Astrocyte (in vitro differentiated cells and primary cell): ENCODE measurements around the gene FGGY. TPM values are rescaled to one million over a fixed set of nuclear protein-coding genes. Genes with fewer than 3 reads are reported as not detected.
A peak's percentile ranks its signal among the peaks of the same experiment; 100 is the strongest.

Source experiments
- DNase-seq: peaks from one replicate; pipeline ENCODE4 v3.0.0-alpha.2; 2010; ENCODE audit warnings: low read depth
- FAIRE-seq: peaks from 2 replicates; lab custom pipeline; 2011; peaks lifted over from hg19 to GRCh38; lab: Jason Lieb, UNC
- H2AFZ ChIP-seq: 2 replicates; pipeline ENCODE4 v1.6.0; 2012; ENCODE audit warnings: low read depth, low read length, inconsistent platforms
- H3K27ac ChIP-seq: 2 replicates; pipeline ENCODE4 v1.5.1; 2011; ENCODE audit warnings: low read depth, low read length, inconsistent platforms
- H3K27me3 ChIP-seq: 2 replicates; pipeline ENCODE4 v1.6.0; 2011; ENCODE audit warnings: low read length, inconsistent platforms; ENCODE audit not compliant: insufficient read depth
- H3K36me3 ChIP-seq: 2 replicates; pipeline ENCODE4 v1.5.1; 2011; ENCODE audit warnings: low read length, inconsistent platforms; ENCODE audit not compliant: insufficient read depth
- H3K4me1 ChIP-seq: 2 replicates; pipeline ENCODE4 v1.5.1; 2011; ENCODE audit warnings: low read length, inconsistent platforms; ENCODE audit not compliant: insufficient read depth
- H3K4me2 ChIP-seq: 2 replicates; pipeline ENCODE4 v1.6.0; 2012; ENCODE audit warnings: low read length, inconsistent platforms
- H3K4me3 ChIP-seq: 2 replicates; pipeline ENCODE4 v1.5.1; 2011; ENCODE audit warnings: low read depth, mild to moderate bottlenecking, low read length, inconsistent platforms; ENCODE audit not compliant: insufficient read depth
- H3K79me2 ChIP-seq: 2 replicates; pipeline ENCODE4 v1.6.0; 2012; ENCODE audit warnings: mild to moderate bottlenecking, low read length, inconsistent platforms; ENCODE audit not compliant: insufficient read depth
- H3K9ac ChIP-seq: 2 replicates; pipeline ENCODE4 v1.6.0; 2012; ENCODE audit warnings: mild to moderate bottlenecking, low read length, inconsistent platforms
- H3K9me3 ChIP-seq: 2 replicates; pipeline ENCODE4 v1.5.1; 2012; ENCODE audit warnings: low read depth, mild to moderate bottlenecking, low read length, inconsistent platforms; ENCODE audit not compliant: insufficient read depth
- H4K20me1 ChIP-seq: 2 replicates; pipeline ENCODE4 v1.6.0; 2012; ENCODE audit warnings: low read length, inconsistent platforms; ENCODE audit not compliant: insufficient read depth
- H3K27ac Mint-ChIP-seq: one replicate; pipeline ENCODE4 v1.8.0; 2021; ENCODE audit warnings: mild to moderate bottlenecking, mixed read lengths; ENCODE audit not compliant: unreplicated experiment
- H3K27me3 Mint-ChIP-seq: one replicate; pipeline ENCODE4 v1.8.0; 2021; ENCODE audit warnings: low read depth, mixed read lengths; ENCODE audit not compliant: unreplicated experiment
- H3K36me3 Mint-ChIP-seq: one replicate; pipeline ENCODE4 v1.8.0; 2021; ENCODE audit warnings: low read depth, mixed read lengths; ENCODE audit not compliant: unreplicated experiment
- H3K4me1 Mint-ChIP-seq: one replicate; pipeline ENCODE4 v1.8.0; 2021; ENCODE audit warnings: low read depth, mixed read lengths; ENCODE audit not compliant: unreplicated experiment
- H3K4me3 Mint-ChIP-seq: one replicate; pipeline ENCODE4 v1.8.0; 2021; ENCODE audit warnings: mild to moderate bottlenecking, moderate library complexity, mixed read lengths; ENCODE audit not compliant: unreplicated experiment
- H3K9me3 Mint-ChIP-seq: one replicate; pipeline ENCODE4 v1.8.0; 2021; ENCODE audit warnings: mild to moderate bottlenecking, mixed read lengths; ENCODE audit not compliant: unreplicated experiment
- CTCF ChIP-seq: IDR thresholded peaks from 2 replicates; pipeline ENCODE4 v1.5.1; 2011; ENCODE audit warnings: low read depth, mild to moderate bottlenecking, inconsistent platforms, low read length, moderate library complexity; ENCODE audit not compliant: insufficient read depth
- EZH2 ChIP-seq: IDR thresholded peaks from 2 replicates; pipeline ENCODE4 v1.6.1; 2012; ENCODE audit warnings: mild to moderate bottlenecking, low read length, inconsistent platforms; ENCODE audit not compliant: insufficient read depth
- total RNA-seq: library from RNA; stranded (reverse); gene quantifications from 2 replicates; pipeline ENCODE4 v1.2.1, GENCODE V29; 2021

Gene FGGY
- total RNA-seq, 1 donor from 2014 or later = 6.8 TPM

DNA sequence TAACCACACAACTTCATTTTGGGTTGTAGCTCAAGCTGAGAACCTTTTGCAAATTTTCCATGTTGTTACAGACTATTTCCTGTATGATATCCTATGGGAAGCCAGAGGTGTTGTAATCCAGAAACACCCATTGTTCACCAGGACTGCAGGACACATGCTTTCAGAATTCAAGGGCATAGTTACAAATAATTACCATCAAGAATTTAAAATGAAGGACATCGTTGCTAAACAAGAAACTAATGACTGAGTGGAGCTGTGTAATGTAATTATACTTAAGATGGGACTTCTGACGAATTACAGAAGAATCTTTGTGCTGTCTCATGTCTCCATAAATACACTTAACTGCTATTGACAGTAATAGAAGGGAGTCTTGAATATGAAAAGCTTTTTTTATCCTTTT, 470.2 kb downstream of the FGGY start:
- H4K20me1 ChIP-seq = no peaks in the 10 kb centered on the region
- no peaks in the 10 kb centered on the region for H3K36me3 ChIP-seq
- H2AFZ ChIP-seq = no peak overlapping the region
- H3K4me1 ChIP-seq = no peaks in the 10 kb centered on the region
- TF ChIP-seq CTCF (no peak), EZH2 (no peak)
- no peaks in the 10 kb centered on the region for H3K27me3 ChIP-seq
- Mint-ChIP-seq H3K27ac (no peak overlapping the region), H3K27me3 (peaks cover 2% of the 10 kb centered on the region), H3K4me1 (peaks cover 4% of the 10 kb centered on the region), H3K9me3 (no peaks in the 10 kb centered on the region), H3K4me3 (no peak overlapping the region), H3K36me3 (no peaks in the 10 kb centered on the region)
- no peaks in the 10 kb centered on the region for H3K79me2 ChIP-seq
- no peak overlapping the region for H3K27ac ChIP-seq
- H3K4me3 ChIP-seq = no peak overlapping the region
- H3K4me2 ChIP-seq = no peak overlapping the region
- no peaks in the 10 kb centered on the region for H3K9me3 ChIP-seq
- H3K9ac ChIP-seq = no peak overlapping the region
- FAIRE-seq (peak; percentile 49), DNase-seq (no peak)

DNA sequence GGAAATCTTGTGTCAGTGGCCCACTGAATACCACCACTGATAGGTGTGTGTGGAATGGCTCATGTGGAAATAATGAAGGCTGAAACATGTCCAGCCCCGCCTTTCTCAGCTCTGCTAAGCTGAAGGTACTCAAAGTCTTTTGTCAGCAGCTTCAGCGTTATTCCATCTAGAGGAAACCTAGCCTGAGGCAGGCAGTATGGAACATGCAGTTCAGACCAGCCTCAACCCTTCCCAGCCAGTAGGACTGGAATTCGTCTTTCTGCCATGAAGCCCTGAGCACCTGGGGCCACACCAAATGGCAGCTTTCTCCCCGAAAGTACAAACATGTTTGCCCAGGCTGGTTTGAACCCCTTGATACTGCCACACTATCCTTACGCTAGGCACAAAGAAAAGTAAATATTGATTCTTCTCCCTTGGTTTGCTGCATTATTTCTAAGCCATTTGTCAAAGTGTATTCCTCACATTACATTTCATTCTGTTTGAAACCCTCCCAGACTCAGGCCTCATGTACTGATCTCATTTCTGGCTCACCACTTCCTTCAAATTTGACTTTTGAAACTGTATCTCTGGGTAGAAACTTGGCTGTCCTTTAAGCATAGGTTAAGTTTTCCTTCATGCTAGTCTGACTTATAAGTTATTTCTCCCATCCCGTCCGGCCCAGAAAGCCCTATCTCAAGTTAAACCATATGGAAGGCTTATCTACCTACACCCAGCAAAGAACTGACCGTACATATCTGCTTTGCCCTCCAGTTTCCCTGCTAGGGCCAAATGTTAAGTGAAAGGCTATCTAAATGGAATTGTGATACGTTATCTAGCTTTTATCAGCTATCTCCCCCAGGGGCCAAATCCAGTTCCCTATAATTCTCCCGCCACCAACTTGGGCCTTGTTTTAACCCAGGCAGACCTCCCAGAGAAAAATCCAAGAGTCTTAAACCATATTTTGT, 472.2 kb downstream of the FGGY start:
- TF ChIP-seq EZH2 (no peak), CTCF (no peak)
- Histone ChIP-seq H3K4me1 (no peaks in the 10 kb centered on the region), H3K27me3 (no peaks in the 10 kb centered on the region), H3K9me3 (no peaks in the 10 kb centered on the region), H3K4me2 (no peak overlapping the region), H3K9ac (no peak overlapping the region), H3K36me3 (no peaks in the 10 kb centered on the region), H4K20me1 (no peaks in the 10 kb centered on the region), H3K27ac (no peak overlapping the region), H3K79me2 (no peaks in the 10 kb centered on the region), H2AFZ (no peak overlapping the region), H3K4me3 (no peak overlapping the region)
- H3K4me3 Mint-ChIP-seq = no peak overlapping the region
- H3K27me3 Mint-ChIP-seq = peaks cover 2% of the 10 kb centered on the region
- H3K36me3 Mint-ChIP-seq = no peaks in the 10 kb centered on the region
- H3K27ac Mint-ChIP-seq = no peak overlapping the region
- FAIRE-seq (no peak), DNase-seq (no peak)
- H3K4me1 Mint-ChIP-seq = peaks cover 4% of the 10 kb centered on the region
- H3K9me3 Mint-ChIP-seq = no peaks in the 10 kb centered on the region

DNA sequence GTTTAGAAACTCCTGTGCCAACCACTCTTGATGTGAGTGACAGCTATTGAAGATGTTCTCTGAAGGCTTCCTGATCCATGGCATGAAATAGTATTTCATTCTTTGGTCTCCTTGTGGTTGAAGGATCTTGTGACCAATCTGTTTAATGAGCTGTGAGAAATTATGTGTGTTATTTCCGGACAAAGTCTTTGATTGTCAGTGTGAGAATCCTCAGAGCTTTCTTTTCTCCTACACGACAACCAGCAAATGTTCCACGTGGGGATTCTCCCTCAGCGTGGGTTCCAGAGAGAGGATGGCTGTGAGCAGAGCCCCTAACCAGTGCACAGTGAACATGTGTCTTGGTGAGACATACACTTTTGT, 472.8 kb downstream of the FGGY start:
- Histone ChIP-seq H3K4me3 (no peak overlapping the region), H3K4me1 (no peaks in the 10 kb centered on the region), H3K27me3 (no peaks in the 10 kb centered on the region), H4K20me1 (no peaks in the 10 kb centered on the region), H3K9me3 (no peaks in the 10 kb centered on the region), H3K4me2 (no peak overlapping the region), H3K9ac (no peak overlapping the region), H3K79me2 (no peaks in the 10 kb centered on the region), H2AFZ (no peak overlapping the region), H3K36me3 (no peaks in the 10 kb centered on the region), H3K27ac (no peak overlapping the region)
- TF ChIP-seq EZH2 (no peak), CTCF (no peak)
- Mint-ChIP-seq H3K27me3 (peaks cover 1% of the 10 kb centered on the region), H3K9me3 (no peaks in the 10 kb centered on the region), H3K27ac (no peak overlapping the region), H3K36me3 (no peaks in the 10 kb centered on the region), H3K4me3 (no peak overlapping the region), H3K4me1 (peaks cover 4% of the 10 kb centered on the region)
- no peak for FAIRE-seq
- no peak for DNase-seq
